Lower leg skin (tissue), 4 donors: ENCODE measurements around the gene CHCHD4. TPM values are rescaled to one million over a fixed set of nuclear protein-coding genes. Genes with fewer than 3 reads are reported as not detected.

Source experiments
- DNase-seq, 2 donors: peaks; one replicate each; pipeline ENCODE4 v3.0.0-alpha.2; 2019; ENCODE audit warnings: low spot score in 2 of 2
- H3K4me3 ChIP-seq: fragments of 200-600 bp; sonication (generic); 2 replicates; pipeline ENCODE4 v1.5.1; 2017; ENCODE audit warnings: mild to moderate bottlenecking, low read depth; ENCODE audit not compliant: poor library complexity, severe bottlenecking
- CTCF ChIP-seq, 3 donors: fragments of 450-650 bp; IDR thresholded peaks; one replicate each; pipeline ENCODE4 v1.5.1; 2016; ENCODE audit warnings: antibody characterized with exemption in 3 of 3, mild to moderate bottlenecking in 3 of 3, moderate library complexity in 2 of 3
- POLR2A ChIP-seq, 2 donors: fragments of 450-650 bp; IDR thresholded peaks; one replicate each; pipeline ENCODE4 v1.6.1; 2016 to 2017; ENCODE audit warnings: antibody characterized with exemption in 2 of 2, mild to moderate bottlenecking in 1 of 2, moderate library complexity in 1 of 2
- WGBS, 2 donors: methylation state at CpG; one replicate each; pipeline ENCODE4 v1.1.5; 2018; 5-methylcytosine and 5-hydroxymethylcytosine counted together
- intact Hi-C: fragments of 100-400 bp; cut with DNase I; formaldehyde crosslinking; loops from one replicate; pipeline ENCODE4 v1.15.0; 2023; ENCODE audit warnings: low total_unique reads
- total RNA-seq, 4 donors: library from RNA; depleted of rRNA; stranded (reverse); fragments of >200 nt; gene quantifications; one replicate each; pipeline ENCODE4 v1.1.0, GENCODE V29; 2016

The CHCHD4 gene
- total RNA-seq, 4 donors from 2014 or later, result 8.4 to 14.6 (median 11.8) TPM

- 45 to 60% methylated on average over 3 of the region's 3 CpGs for WGBS, 2 donors
- no peak overlapping the region for H3K4me3 ChIP-seq
- TF ChIP-seq POLR2A (IDR thresholded peaks at IDR 0.05) (no peak), CTCF (IDR thresholded peaks at IDR 0.05) (no peak)
- DNase-seq, result no peak
- intact Hi-C loops, result no loop called here
Measured at GRCh38 chr3:14137445-14137844, 12.8 kb upstream of the CHCHD4 start.

GRCh38 chr3:14137004-14137403 is 12.3 kb upstream of the CHCHD4 start:
- no peak overlapping the region for H3K4me3 ChIP-seq
- DNase-seq, result no peak
- intact Hi-C loops, result no loop called here
- TF ChIP-seq CTCF (IDR thresholded peaks at IDR 0.05) (no peak), POLR2A (IDR thresholded peaks at IDR 0.05) (no peak)
- WGBS, 2 donors, result 79% methylated on average over 3 of the region's 3 CpGs; no CpG with 5 or more reads in 1 of the 2 donors

GRCh38 chr3:14135581-14135980 is 10.9 kb upstream of the CHCHD4 start:
- H3K4me3 ChIP-seq, result no peak overlapping the region

GRCh38 chr3:14134291-14134690 is 9.6 kb upstream of the CHCHD4 start:
- TF ChIP-seq POLR2A (IDR thresholded peaks at IDR 0.05) (no peak), CTCF (IDR thresholded peaks at IDR 0.05) (no peak)
- intact Hi-C loops, result no loop called here
- DNase-seq, result no peak
- WGBS, 2 donors, result 89% methylated on average over 6 of the region's 6 CpGs
- H3K4me3 ChIP-seq, result no peak overlapping the region

More at GRCh38 chr3:14135581-14135980, 10.9 kb upstream of the CHCHD4 start:
- DNase-seq, result no peak
- 85 to 92% methylated on average over 4 to 10 of the region's 11 CpGs for WGBS, 2 donors
- intact Hi-C loops, result no loop called here
- TF ChIP-seq CTCF (IDR thresholded peaks at IDR 0.05), result no peak
- no peak for TF ChIP-seq POLR2A (IDR thresholded peaks at IDR 0.05)

GRCh38 chr3:14133876-14134275 is 9.2 kb upstream of the CHCHD4 start:
- no peak overlapping the region for H3K4me3 ChIP-seq
- no peak for DNase-seq
- WGBS, 2 donors, result 83 to 87% methylated on average over 5 of the region's 5 CpGs
- TF ChIP-seq CTCF (IDR thresholded peaks at IDR 0.05), result no peak
- TF ChIP-seq POLR2A (IDR thresholded peaks at IDR 0.05), result no peak
- intact Hi-C loops, result no loop called here

GRCh38 chr3:14133188-14133800 is 8.6 kb upstream of the CHCHD4 start:
- no peak for TF ChIP-seq POLR2A (IDR thresholded peaks at IDR 0.05)
- TF ChIP-seq CTCF (IDR thresholded peaks at IDR 0.05), result no peak
- no peak for DNase-seq
- H3K4me3 ChIP-seq, result no peak overlapping the region
- intact Hi-C loops, result no loop called here
- 61 to 70% methylated on average over 10 of the region's 10 CpGs for WGBS, 2 donors
